H1 (cell line): Measurements from ENCODE around the gene TDG. TPM values are rescaled to one million over a fixed set of nuclear protein-coding genes. Genes with fewer than 3 reads are reported as not detected.

Source experiments
- CTCF ChIA-PET: fragments of 300-600 bp; sonication (Branson Sonifier 250); formaldehyde crosslinking; loops from one replicate; lab custom pipeline; 2021; ENCODE audit not compliant: partially characterized antibody; lab: Charles Lee
- POLR2A ChIA-PET: fragments of 300-600 bp; sonication (Branson Sonifier 250); formaldehyde crosslinking; loops from one replicate; lab custom pipeline; 2021; ENCODE audit warnings: inconsistent platforms; ENCODE audit not compliant: partially characterized antibody; lab: Charles Lee
- DNase-seq, 2 experiments: peaks; one replicate each; pipeline versions ENCODE4 v3.0.0 to v3.0.0-alpha.2; 2010 to 2022; ENCODE audit warnings: low spot score in 2 of 2, low read depth in 1 of 2, mixed read lengths in 1 of 2
- FAIRE-seq: peaks from 2 replicates; lab custom pipeline; 2011; peaks lifted over from hg19 to GRCh38; lab: Jason Lieb, UNC
- H2AFZ ChIP-seq: 2 replicates; pipeline ENCODE4 v1.8.1; 2012; ENCODE audit warnings: low read length, inconsistent platforms
- H2AK5ac ChIP-seq: 2 replicates; pipeline ENCODE4 v1.6.1; 2013; ENCODE audit warnings: low read depth, low read length
- H2BK120ac ChIP-seq: replicated peaks from 2 replicates; pipeline ENCODE3; 2013; ENCODE audit warnings: low read depth, low read length, inconsistent platforms
- H2BK12ac ChIP-seq: 2 replicates; pipeline ENCODE4 v1.6.1; 2013; ENCODE audit warnings: low read depth, low read length
- H2BK15ac ChIP-seq: 2 replicates; pipeline ENCODE4 v1.6.1; 2013; ENCODE audit warnings: low read length
- H2BK20ac ChIP-seq: 2 replicates; pipeline ENCODE4 v1.6.1; 2013; ENCODE audit warnings: low read length
- H2BK5ac ChIP-seq: 2 replicates; pipeline ENCODE4 v1.6.1; 2013; ENCODE audit warnings: low read depth, low read length
- H3K14ac ChIP-seq: 2 replicates; pipeline ENCODE4 v1.6.1; 2013; ENCODE audit warnings: inconsistent platforms; ENCODE audit not compliant: insufficient read length
- H3K18ac ChIP-seq: 2 replicates; pipeline ENCODE4 v1.6.1; 2013; ENCODE audit warnings: low read length; ENCODE audit errors: extremely low read depth
- H3K23ac ChIP-seq: 2 replicates; pipeline ENCODE4 v1.6.1; 2013; ENCODE audit warnings: inconsistent platforms; ENCODE audit not compliant: insufficient read length
- H3K23me2 ChIP-seq: 2 replicates; pipeline ENCODE4 v1.6.1; 2013; ENCODE audit warnings: low read depth, low read length
- H3K27ac ChIP-seq: 2 replicates; pipeline ENCODE4 v1.6.1; 2011; ENCODE audit warnings: low read depth, low read length, inconsistent platforms
- H3K27me3 ChIP-seq, 4 experiments: replicated peaks in 1 of 4; 1 replicate in 1 of 4; 2 replicates in 3 of 4; pipeline versions ENCODE4 v1.6.1 to v1.8.1; 2011 to 2013; ENCODE audit warnings: low read length in 3 of 4, mild to moderate bottlenecking in 3 of 4, inconsistent platforms in 2 of 4, mixed read lengths in 2 of 4, moderate library complexity in 1 of 4; ENCODE audit not compliant: control insufficient read depth in 3 of 4, insufficient read depth in 3 of 4; ENCODE audit errors: extremely low read depth in 1 of 4
- H3K36me3 ChIP-seq, 4 experiments: 2 replicates each; pipeline versions ENCODE4 v1.6.1 to v1.8.1; 2011 to 2013; ENCODE audit warnings: mild to moderate bottlenecking in 4 of 4, low read length in 3 of 4, moderate library complexity in 2 of 4, control low read depth in 1 of 4, inconsistent platforms in 1 of 4; ENCODE audit not compliant: insufficient read depth in 4 of 4, control insufficient read depth in 2 of 4
- H3K4ac ChIP-seq: replicated peaks from 2 replicates; pipeline ENCODE3; 2013; ENCODE audit warnings: low read length, low read depth, mixed read lengths, inconsistent platforms; ENCODE audit not compliant: insufficient read length
- H3K4me1 ChIP-seq, 4 experiments: replicated peaks in 1 of 4; 1 replicate in 1 of 4; 2 replicates in 3 of 4; pipeline versions ENCODE4 v1.6.1 to v1.8.1; 2011 to 2013; ENCODE audit warnings: low read length in 3 of 4, inconsistent platforms in 2 of 4, mixed read lengths in 1 of 4; ENCODE audit not compliant: insufficient read depth in 4 of 4, control insufficient read depth in 3 of 4
- H3K4me2 ChIP-seq, 2 experiments: 2 replicates each; pipeline versions ENCODE4 v1.6.1 to v1.8.1; 2011 to 2013; ENCODE audit warnings: low read depth in 2 of 2, low read length in 2 of 2, control low read depth in 1 of 2, inconsistent platforms in 1 of 2, mild to moderate bottlenecking in 1 of 2; ENCODE audit not compliant: insufficient read depth in 1 of 2
- H3K4me3 ChIP-seq, 4 experiments: fragments of 200-600, 300-600 bp in 1 of 4; sonication (generic), shearing (Covaris generic), sonication (Bioruptor Twin) in 1 of 4; 2 replicates each; pipeline versions ENCODE4 v1.5.1 to v1.8.1; 2011 to 2016; ENCODE audit warnings: low read length in 4 of 4, low read depth in 3 of 4, control low read depth in 2 of 4, inconsistent platforms in 2 of 4, mild to moderate bottlenecking in 2 of 4, mixed read lengths in 1 of 4, moderate library complexity in 1 of 4; ENCODE audit not compliant: insufficient read depth in 2 of 4; ENCODE audit errors: extremely low read depth in 1 of 4
- H3K56ac ChIP-seq: replicated peaks from 2 replicates; pipeline ENCODE3; 2013; ENCODE audit warnings: low read depth, mild to moderate bottlenecking, mixed read lengths, low read length, inconsistent platforms; ENCODE audit not compliant: insufficient read length
- H3K79me1 ChIP-seq: 2 replicates; pipeline ENCODE4 v1.6.1; 2013; ENCODE audit warnings: low read depth, low read length, control low read depth
- H3K79me2 ChIP-seq, 2 experiments: 2 replicates each; pipeline versions ENCODE4 v1.6.1 to v1.8.1; 2012 to 2013; ENCODE audit warnings: low read length in 2 of 2, mild to moderate bottlenecking in 2 of 2, inconsistent platforms in 1 of 2; ENCODE audit not compliant: insufficient read depth in 2 of 2, control insufficient read depth in 1 of 2
- H3K9ac ChIP-seq, 4 experiments: replicated peaks in 1 of 4; 1 replicate in 1 of 4; 2 replicates in 3 of 4; pipeline versions ENCODE4 v1.6.1 to v1.8.1; 2011 to 2013; ENCODE audit warnings: low read depth in 3 of 4, low read length in 3 of 4, control low read depth in 2 of 4, mild to moderate bottlenecking in 2 of 4, moderate library complexity in 2 of 4, inconsistent platforms in 1 of 4; ENCODE audit errors: extremely low read depth in 1 of 4
- H3K9me3 ChIP-seq, 2 experiments: 2 replicates each; pipeline versions ENCODE4 v1.6.1 to v1.8.1; 2012 to 2013; ENCODE audit warnings: mild to moderate bottlenecking in 2 of 2, moderate library complexity in 2 of 2, control low read depth in 1 of 2, inconsistent platforms in 1 of 2, low read depth in 1 of 2, low read length in 1 of 2, mixed read lengths in 1 of 2; ENCODE audit not compliant: insufficient read depth in 2 of 2
- H4K20me1 ChIP-seq, 2 experiments: replicated peaks in 1 of 2; 2 replicates each; pipeline versions ENCODE3 to v1.8.1; 2011 to 2013; ENCODE audit warnings: inconsistent platforms in 2 of 2, low read length in 2 of 2, mild to moderate bottlenecking in 1 of 2; ENCODE audit not compliant: insufficient read depth in 2 of 2, control insufficient read depth in 1 of 2
- H4K5ac ChIP-seq: 2 replicates; pipeline ENCODE4 v1.6.1; 2013; ENCODE audit warnings: low read length, low read depth, mixed read lengths, inconsistent platforms; ENCODE audit not compliant: insufficient read length
- H4K8ac ChIP-seq: 2 replicates; pipeline ENCODE4 v1.8.0; 2013; ENCODE audit warnings: mild to moderate bottlenecking, moderate library complexity, low read length, inconsistent platforms; ENCODE audit not compliant: insufficient read depth; ENCODE audit errors: extremely low read depth
- H4K91ac ChIP-seq: replicated peaks from 2 replicates; pipeline ENCODE3; 2013; ENCODE audit warnings: low read length, mixed read lengths, inconsistent platforms; ENCODE audit not compliant: insufficient read length
- BACH1 ChIP-seq: IDR thresholded peaks from 2 replicates; pipeline ENCODE4 v1.6.1; 2012; ENCODE audit warnings: low read length, improper control_type of control experiment
- EZH2 ChIP-seq: fragments of 200-600 bp; sonication (generic); IDR thresholded peaks from 2 replicates; pipeline ENCODE4 v1.7.1; 2012; ENCODE audit warnings: low read depth, mild to moderate bottlenecking, moderate library complexity, low read length, inconsistent platforms; ENCODE audit not compliant: severe bottlenecking
- TAF7 ChIP-seq: optimal IDR thresholded peaks from 2 replicates; pipeline ENCODE3; 2011; ENCODE audit warnings: low read depth, mild to moderate bottlenecking, inconsistent platforms, low read length, moderate library complexity, borderline replicate concordance
- WGBS, 2 experiments: shearing (Covaris generic) in 1 of 2; methylation state at CpG; one replicate each; pipeline versions ENCODE4 v1.1.6 to v1.1.7; 2013 to 2015; ENCODE audit warnings: low lambda C conversion rate in 2 of 2, mixed read lengths in 2 of 2, inconsistent platforms in 1 of 2, low coverage in 1 of 2, missing lambda C conversion rate in 1 of 2; ENCODE audit not compliant: insufficient replicate concordance in 2 of 2, insufficient coverage in 1 of 2, insufficient read length in 1 of 2; ENCODE audit errors: extremely low coverage in 1 of 2, missing lambda C conversion rate in 1 of 2; 5-methylcytosine and 5-hydroxymethylcytosine counted together
- polyA plus RNA-seq, 7 experiments: library from polyadenylated mRNA; depleted of rRNA in 3 of 7; stranded (reverse) in 5 of 7; unstranded in 2 of 7; fragments of >200 nt in 5 of 7; fragments of 200-250 nt in 2 of 7; gene quantifications; 1 replicate in 5 of 7; 2 replicates in 1 of 7; 4 replicates in 1 of 7; pipeline versions ENCODE4 v1.2.1 to v1.2.3, GENCODE V29; 2011 to 2013; ENCODE audit warnings: missing spikeins in 2 of 7, mixed read lengths in 2 of 7
- total RNA-seq: library from RNA; stranded (reverse); fragmentation: NEBNext Ultra II Directional; extraction: Animal tissue kit (Norgen Biotek cat#: 25700); gene quantifications from 2 replicates; pipeline ENCODE4 v1.2.1, GENCODE V29; 2021

TDG gene
- total and polyA plus RNA-seq, 2 of the 8 experiments (the other 6 are each of a cell fraction or from before 2014, with no cell fraction given): 22.7 to 47.8 TPM

DNA sequence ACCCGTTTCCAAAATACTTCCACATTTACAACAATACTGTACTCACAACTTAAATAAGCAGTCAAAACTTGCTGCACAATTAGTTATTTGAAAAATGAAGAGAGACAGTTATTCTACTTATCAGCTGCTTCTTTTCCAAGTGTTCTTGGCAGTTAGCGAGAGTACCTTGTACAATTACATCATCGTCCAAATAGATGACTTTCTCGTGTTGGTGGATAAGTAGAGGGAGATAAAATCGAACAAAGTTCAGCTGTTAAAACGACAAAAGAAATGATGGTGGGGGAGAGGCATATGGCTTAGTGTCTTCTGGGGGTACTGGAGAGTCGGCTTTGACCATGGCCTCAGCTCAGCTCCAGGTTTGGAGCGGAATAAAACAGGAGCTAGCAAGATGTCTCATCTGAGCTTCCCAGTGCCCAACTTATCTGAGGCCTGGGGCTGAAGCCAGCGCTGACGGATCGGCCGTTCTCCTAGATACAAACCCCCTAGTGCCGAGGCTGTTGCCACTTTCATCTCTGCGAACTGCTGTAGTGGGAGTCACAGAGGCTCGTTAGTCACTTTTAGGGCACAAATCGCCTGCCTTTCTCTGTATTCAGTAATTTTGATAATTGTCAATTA is 31.7 kb downstream of the TDG start:
- no peak overlapping the region for H3K9ac ChIP-seq
- DNase-seq (no peak), FAIRE-seq (no peak)
- no peaks in the 10 kb centered on the region for H4K20me1 ChIP-seq
- H3K4ac ChIP-seq: no peak overlapping the region
- no peak overlapping the region for H3K14ac ChIP-seq
- no peaks in the 10 kb centered on the region for H3K79me2 ChIP-seq
- no peak for TF ChIP-seq EZH2
- TF ChIP-seq BACH1: no peak
- no peak for TF ChIP-seq TAF7
- no peak overlapping the region for H4K5ac ChIP-seq
- POLR2A ChIA-PET: no interaction called here
- H3K36me3 ChIP-seq: no peaks in the 10 kb centered on the region
- no peak overlapping the region for H3K4me3 ChIP-seq
- H3K18ac ChIP-seq: no peak overlapping the region
- no peak overlapping the region for H3K56ac ChIP-seq
- no peaks in the 10 kb centered on the region for H3K4me1 ChIP-seq
- no peak overlapping the region for H2BK20ac ChIP-seq
- H3K27me3 ChIP-seq: no peaks in the 10 kb centered on the region
- H3K79me1 ChIP-seq: no peaks in the 10 kb centered on the region
- CTCF ChIA-PET: interaction anchor here (1.0 to 1.9 kb wide), 3 partner anchors 61 to 112 kb away, joined by 3 to 6 read pairs (median 6); no protein-coding TSS in a partner anchor
- no peak overlapping the region for H4K8ac ChIP-seq
- H2AK5ac ChIP-seq: no peak overlapping the region
- H4K91ac ChIP-seq: no peak overlapping the region
- 88% methylated on average over 16 of the region's 16 CpGs; no CpG with 5 or more reads in 1 of the 2 experiments for WGBS, 2 experiments
- H2BK15ac ChIP-seq: no peak overlapping the region
- no peak overlapping the region for H2BK12ac ChIP-seq
- no peaks in the 10 kb centered on the region for H3K9me3 ChIP-seq
- H2AFZ ChIP-seq: no peak overlapping the region
- no peak overlapping the region for H3K4me2 ChIP-seq
- no peaks in the 10 kb centered on the region for H3K23me2 ChIP-seq
- H3K23ac ChIP-seq: no peak overlapping the region
- no peak overlapping the region for H2BK120ac ChIP-seq
- H3K27ac ChIP-seq: no peak overlapping the region
- no peak overlapping the region for H2BK5ac ChIP-seq
